Endometrium (tissue), 2 donors: ENCODE measurements around the gene PTPN9.
"Not testable (repeated sequence)": the region's sequence is repeated elsewhere in the genome, so short reads cannot be mapped to it uniquely, and the experiment has no call there.

Experiments
- FAIRE-seq: peaks from 2 replicates; lab custom pipeline; 2012; peaks lifted over from hg19 to GRCh38; lab: Jason Lieb, UNC
- donor health status: control.
- donor health status: control.

The PTPN9 gene

GRCh38 chr15:75578948-75579920, at the start of gene PTPN9:
TSS of gene PTPN9 (minus strand) at chr15:75579315. CDS start at chr15:75578776, 539 bp downstream.
- FAIRE-seq: no peak

- no peak for FAIRE-seq
Observed at GRCh38 chr15:75625542-75626347, 46.6 kb upstream of the PTPN9 start, which contains the start of gene SNUPN. TSS of gene SNUPN (minus strand) at chr15:75625725. CDS start at chr15:75621051, 4,674 bp downstream.

GRCh38 chr15:75622505-75622904, 43.4 kb upstream of the PTPN9 start:
- FAIRE-seq: no peak

GRCh38 chr15:75620841-75621391, 41.8 kb upstream of the PTPN9 start:
- FAIRE-seq: no peak

GRCh38 chr15:75620058-75620820, 41.1 kb upstream of the PTPN9 start:
- FAIRE-seq: peak; percentile 15

- FAIRE-seq: no peak
Observed at GRCh38 chr15:75616766-75617165, 37.7 kb upstream of the PTPN9 start.

- FAIRE-seq: no peak
Observed at GRCh38 chr15:75606711-75607699, 27.9 kb upstream of the PTPN9 start.

- no peak for FAIRE-seq
Observed at GRCh38 chr15:75606026-75606425, 26.9 kb upstream of the PTPN9 start.

GRCh38 chr15:75599401-75599800, 20.3 kb upstream of the PTPN9 start:
- peak; percentile 18 for FAIRE-seq

GRCh38 chr15:75598361-75598760, 19.2 kb upstream of the PTPN9 start:
- FAIRE-seq: no peak

GRCh38 chr15:75597667-75598341, 18.7 kb upstream of the PTPN9 start:
- no peak for FAIRE-seq

- no peak for FAIRE-seq
Observed at GRCh38 chr15:75596703-75597345, 17.7 kb upstream of the PTPN9 start.

- no peak for FAIRE-seq
Observed at GRCh38 chr15:75594276-75594675, 15.2 kb upstream of the PTPN9 start.

GRCh38 chr15:75591655-75592364, 12.7 kb upstream of the PTPN9 start:
- FAIRE-seq: no peak

GRCh38 chr15:75590239-75590638, 11.1 kb upstream of the PTPN9 start:
- no peak for FAIRE-seq

GRCh38 chr15:75589071-75589470, 10.0 kb upstream of the PTPN9 start:
- FAIRE-seq: no peak

GRCh38 chr15:75586422-75586821, 7.3 kb upstream of the PTPN9 start:
- FAIRE-seq: not testable (repeated sequence)

GRCh38 chr15:75584121-75584520, 5.0 kb upstream of the PTPN9 start:
- no peak for FAIRE-seq

GRCh38 chr15:75583701-75584100, 4.6 kb upstream of the PTPN9 start:
- FAIRE-seq: no peak
